Endothelial cell of umbilical vein (primary cell): ENCODE measurements around the gene AUTS2. TPM values are rescaled to one million over a fixed set of nuclear protein-coding genes. Genes with fewer than 3 reads are reported as not detected.

Experiments used
- BruUV-seq: library from RNA; stranded (reverse); fragments of 400-500 nt; replicated peaks from 2 replicates; lab custom pipeline; 2021; lab: Mats Ljungman, UMichigan
- CTCF ChIA-PET: fragments of 300-600, 350-600 bp; sonication (Branson Sonifier 250); formaldehyde crosslinking; loops from one replicate; lab custom pipeline; 2021; ENCODE audit warnings: antibody characterized with exemption, inconsistent platforms; lab: Charles Lee
- POLR2A ChIA-PET: fragments of 300-600, 350-600 bp; sonication (Branson Sonifier 250); formaldehyde crosslinking; loops from one replicate; lab custom pipeline; 2021; ENCODE audit warnings: antibody characterized with exemption, inconsistent platforms; lab: Charles Lee
- DNase-seq: peaks from one replicate; pipeline ENCODE4 v3.0.0-alpha.2; 2011; ENCODE audit warnings: low read depth, low spot score
- FAIRE-seq: peaks from 2 replicates; lab custom pipeline; 2011; peaks lifted over from hg19 to GRCh38; lab: Jason Lieb, UNC
- H2AFZ ChIP-seq: 2 replicates; pipeline ENCODE4 v1.6.0; 2012; ENCODE audit warnings: low read depth, low read length, control low read depth, inconsistent platforms
- H3K27ac ChIP-seq: 2 replicates; pipeline ENCODE4 v1.5.1; 2011; ENCODE audit warnings: low read depth, mild to moderate bottlenecking, control low read depth, low read length, moderate library complexity; ENCODE audit not compliant: insufficient read depth
- H3K27me3 ChIP-seq, 2 experiments: 2 replicates each; pipeline versions ENCODE4 v1.6.0 to v1.6.1; 2011; ENCODE audit warnings: low read length in 2 of 2, mixed read lengths in 1 of 2; ENCODE audit not compliant: control insufficient read depth in 2 of 2, insufficient read depth in 2 of 2
- H3K36me3 ChIP-seq, 2 experiments: 2 replicates in 1 of 2; 3 replicates in 1 of 2; pipeline ENCODE4 v1.5.1; 2011; ENCODE audit warnings: low read length in 2 of 2, mild to moderate bottlenecking in 1 of 2, moderate library complexity in 1 of 2; ENCODE audit not compliant: control insufficient read depth in 2 of 2, insufficient read depth in 2 of 2; ENCODE audit errors: extremely low read depth in 1 of 2
- H3K4me1 ChIP-seq: 3 replicates; pipeline ENCODE4 v1.5.1; 2011; ENCODE audit warnings: mild to moderate bottlenecking, low read length; ENCODE audit not compliant: control insufficient read depth, insufficient read depth; ENCODE audit errors: extremely low read depth
- H3K4me2 ChIP-seq: 2 replicates; pipeline ENCODE4 v1.6.1; 2011; ENCODE audit warnings: low read length, control low read depth, mixed read lengths; ENCODE audit not compliant: insufficient read depth
- H3K4me3 ChIP-seq, 3 experiments: fragments of 200-600 bp in 1 of 3; sonication (generic), shearing (Covaris generic) in 1 of 3; replicated peaks in 1 of 3; 2 replicates each; pipeline ENCODE4 v1.5.1; 2011 to 2016; ENCODE audit warnings: control low read depth in 3 of 3, low read length in 3 of 3, mild to moderate bottlenecking in 2 of 3, inconsistent platforms in 1 of 3, low read depth in 1 of 3, moderate library complexity in 1 of 3; ENCODE audit not compliant: insufficient read depth in 1 of 3
- H3K79me2 ChIP-seq: 2 replicates; pipeline ENCODE4 v1.6.0; 2012; ENCODE audit warnings: low read length, inconsistent platforms; ENCODE audit not compliant: control insufficient read depth, insufficient read depth
- H3K9ac ChIP-seq: replicated peaks from 2 replicates; pipeline ENCODE3; 2011; ENCODE audit warnings: low read length, control low read depth; ENCODE audit not compliant: insufficient read depth; ENCODE audit errors: extremely low read depth
- H3K9me1 ChIP-seq: replicated peaks from 3 replicates; pipeline ENCODE4 v1.6.0; 2011; ENCODE audit warnings: mild to moderate bottlenecking, low read length; ENCODE audit not compliant: control insufficient read depth, insufficient read depth; ENCODE audit errors: extremely low read depth
- H3K9me3 ChIP-seq: replicated peaks from 2 replicates; pipeline ENCODE4 v1.5.1; 2012; ENCODE audit warnings: low read length, inconsistent platforms; ENCODE audit not compliant: control insufficient read depth, insufficient read depth
- H4K20me1 ChIP-seq: replicated peaks from 2 replicates; pipeline ENCODE3; 2011; ENCODE audit warnings: mild to moderate bottlenecking, low read length; ENCODE audit not compliant: control insufficient read depth, insufficient read depth; ENCODE audit errors: extremely low read depth
- EZH2 ChIP-seq: IDR thresholded peaks from 2 replicates; pipeline ENCODE4 v1.6.1; 2012; ENCODE audit warnings: borderline replicate concordance, low read depth, mild to moderate bottlenecking, moderate library complexity, low read length, inconsistent platforms; ENCODE audit not compliant: severe bottlenecking
- GATA2 ChIP-seq: IDR thresholded peaks from 2 replicates; pipeline ENCODE4 v1.7.0; 2011; ENCODE audit warnings: low read depth, mild to moderate bottlenecking, moderate library complexity, mixed read lengths, low read length; ENCODE audit not compliant: insufficient read length, insufficient read depth
- JUN ChIP-seq: IDR thresholded peaks from 2 replicates; pipeline ENCODE4 v1.6.1; 2011; ENCODE audit warnings: borderline replicate concordance, low read depth; ENCODE audit not compliant: insufficient read length, insufficient read depth
- MYC ChIP-seq: IDR thresholded peaks from one replicate; pipeline ENCODE4 v1.6.1; 2011; ENCODE audit warnings: mild to moderate bottlenecking, low read depth, low read length
- POLR2A ChIP-seq: IDR thresholded peaks from 2 replicates; pipeline ENCODE4 v1.6.1; 2012; ENCODE audit warnings: low read depth, mild to moderate bottlenecking, control low read depth, low read length
- POLR2AphosphoS5 ChIP-seq: IDR thresholded peaks from 2 replicates; pipeline ENCODE4 v1.6.1; 2012; ENCODE audit warnings: low read depth, mild to moderate bottlenecking, control low read depth, low read length, moderate library complexity; ENCODE audit not compliant: insufficient read depth
- dilution Hi-C: fragments of 300-500 bp; cut with MboI; formaldehyde crosslinking; loops from one replicate; pipeline ENCODE4 v1.15.0; 2019; ENCODE audit warnings: low sequenced_read_pairs; ENCODE audit not compliant: extremely low pct_ligation_motif_present
- intact Hi-C: fragments of 100-400 bp; cut with micrococcal nuclease; formaldehyde crosslinking; loops from one replicate; pipeline ENCODE4 v1.10.0; 2022
- polyA plus RNA-seq, 4 experiments: library from polyadenylated mRNA; depleted of rRNA in 3 of 4; stranded (reverse) in 3 of 4; unstranded in 1 of 4; fragments of >200 nt; gene quantifications; 2 replicates each; pipeline versions ENCODE4 v1.2.1 to v1.2.3, GENCODE V29; 2011 to 2012; ENCODE audit warnings: missing spikeins in 1 of 4
- total RNA-seq: library from RNA; stranded (reverse); gene quantifications from 2 replicates; pipeline ENCODE4 v1.2.3, GENCODE V29; 2021
- TF ChIP-seq, protein P1 (sequence below): IDR thresholded peaks from 2 replicates; pipeline ENCODE4 v1.6.1; 2011; ENCODE audit not compliant: insufficient read depth, insufficient read length
- TF ChIP-seq, protein P2 (sequence below), 2 donors: IDR thresholded peaks; 1 replicate in 1 of 2; 2 replicates in 1 of 2; pipeline ENCODE4 v1.5.1; 2011; ENCODE audit warnings: low read length in 2 of 2, mild to moderate bottlenecking in 2 of 2, moderate library complexity in 2 of 2, control low read depth in 1 of 2, inconsistent platforms in 1 of 2, low read depth in 1 of 2; ENCODE audit not compliant: insufficient read depth in 1 of 2; ENCODE audit errors: extremely low read depth in 1 of 2

Gene AUTS2
- total and polyA plus RNA-seq, 2 donors (not counting 3 experiments of a cell fraction or from before 2014, with no cell fraction given): 0.59 to 8.0 TPM

DNA sequence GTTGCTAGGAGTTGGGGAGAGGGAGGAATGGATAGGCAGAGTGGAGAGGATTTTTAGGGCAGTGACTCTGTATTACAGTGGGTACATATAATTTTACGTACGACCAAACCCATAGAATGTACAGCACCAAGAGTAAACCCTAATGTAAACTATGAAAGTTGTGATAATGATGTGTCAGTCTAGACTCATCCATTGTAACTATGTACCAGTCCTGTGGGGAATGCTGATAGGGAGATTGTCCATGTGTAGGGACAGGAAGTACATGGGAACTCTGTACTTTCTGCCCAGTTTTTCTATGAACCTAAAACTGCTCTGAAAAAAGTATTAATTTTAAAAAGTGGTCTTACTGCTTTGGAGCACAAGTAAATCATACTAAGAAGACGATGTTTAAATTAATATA, 441.8 kb downstream of the AUTS2 start:
- H3K9ac ChIP-seq: no peak overlapping the region
- H3K4me2 ChIP-seq: no peak overlapping the region
- no peaks in the 10 kb centered on the region for H4K20me1 ChIP-seq
- H3K27me3 ChIP-seq: no peaks in the 10 kb centered on the region
- no peaks in the 10 kb centered on the region for H3K4me1 ChIP-seq
- intact Hi-C loops (no loop called here), dilution Hi-C loops (no loop called here)
- no peaks in the 10 kb centered on the region for H3K9me3 ChIP-seq
- DNase-seq (no peak), FAIRE-seq (no peak)
- no peaks in the 10 kb centered on the region for H3K79me2 ChIP-seq
- no peak for TF ChIP-seq EZH2
- no peak for TF ChIP-seq POLR2A
- TF ChIP-seq JUN: no peak
- H2AFZ ChIP-seq: no peak overlapping the region
- no peak overlapping the region for H3K4me3 ChIP-seq
- no peaks in the 10 kb centered on the region for H3K9me1 ChIP-seq
- H3K27ac ChIP-seq: no peak overlapping the region
- CTCF ChIA-PET: no interaction called here
- no TSS peak for BruUV-seq
- no peaks in the 10 kb centered on the region for H3K36me3 ChIP-seq
- POLR2A ChIA-PET: no interaction called here

DNA sequence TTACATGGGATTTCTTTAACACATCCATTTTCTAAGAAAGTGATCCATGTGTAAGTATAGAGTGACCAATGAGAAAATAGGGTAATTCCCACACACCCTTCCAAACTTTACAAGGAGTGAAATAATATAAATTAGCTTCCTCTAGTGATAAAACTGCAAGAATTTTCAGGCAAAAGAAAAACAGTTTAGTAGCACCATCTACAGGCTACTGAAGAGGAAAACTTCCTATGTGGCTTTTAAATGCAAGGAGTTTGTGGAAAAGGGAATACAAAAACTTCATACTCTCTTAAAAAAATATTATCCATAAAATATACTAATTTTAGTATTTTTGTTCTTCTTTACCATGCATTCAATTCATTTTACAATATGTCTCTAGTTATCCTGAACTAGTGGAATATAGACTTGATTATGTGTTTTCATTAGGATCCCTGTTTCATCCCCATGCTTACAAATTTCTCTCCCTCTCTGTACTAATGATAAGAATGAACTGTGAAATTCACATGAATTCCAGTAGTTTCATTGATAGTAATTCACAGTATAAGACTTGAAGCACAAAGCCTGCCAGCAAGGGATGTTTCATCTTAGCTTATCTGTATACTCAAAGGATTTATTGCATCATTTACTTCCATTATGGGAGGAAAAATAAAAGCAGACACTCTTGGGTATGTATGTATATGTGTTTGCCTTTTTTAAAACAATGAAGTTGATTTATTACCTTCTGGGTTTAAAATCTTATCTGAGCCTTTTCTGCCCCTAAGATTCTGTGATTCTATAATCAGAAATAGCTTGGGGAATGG, 442.9 kb downstream of the AUTS2 start:
- Histone ChIP-seq H3K27ac (no peak overlapping the region), H3K9me3 (no peaks in the 10 kb centered on the region), H3K27me3 (no peaks in the 10 kb centered on the region), H3K9me1 (no peaks in the 10 kb centered on the region), H2AFZ (no peak overlapping the region), H3K36me3 (no peaks in the 10 kb centered on the region), H3K4me2 (no peak overlapping the region), H4K20me1 (no peaks in the 10 kb centered on the region), H3K4me1 (no peaks in the 10 kb centered on the region), H3K79me2 (no peaks in the 10 kb centered on the region), H3K4me3 (no peak overlapping the region), H3K9ac (no peak overlapping the region)
- BruUV-seq: no TSS peak
- FAIRE-seq (no peak), DNase-seq (no peak)
- intact Hi-C loops: no loop called here
- dilution Hi-C loops: no loop called here
- ChIA-PET CTCF (no interaction called here), POLR2A (no interaction called here)
- TF ChIP-seq POLR2AphosphoS5 (no peak), GATA2 (no peak), POLR2A (no peak), MYC (no peak), EZH2 (no peak)
- TF ChIP-seq, protein P1, sequence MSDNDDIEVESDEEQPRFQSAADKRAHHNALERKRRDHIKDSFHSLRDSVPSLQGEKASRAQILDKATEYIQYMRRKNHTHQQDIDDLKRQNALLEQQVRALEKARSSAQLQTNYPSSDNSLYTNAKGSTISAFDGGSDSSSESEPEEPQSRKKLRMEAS: no peak
- TF ChIP-seq, protein P2, sequence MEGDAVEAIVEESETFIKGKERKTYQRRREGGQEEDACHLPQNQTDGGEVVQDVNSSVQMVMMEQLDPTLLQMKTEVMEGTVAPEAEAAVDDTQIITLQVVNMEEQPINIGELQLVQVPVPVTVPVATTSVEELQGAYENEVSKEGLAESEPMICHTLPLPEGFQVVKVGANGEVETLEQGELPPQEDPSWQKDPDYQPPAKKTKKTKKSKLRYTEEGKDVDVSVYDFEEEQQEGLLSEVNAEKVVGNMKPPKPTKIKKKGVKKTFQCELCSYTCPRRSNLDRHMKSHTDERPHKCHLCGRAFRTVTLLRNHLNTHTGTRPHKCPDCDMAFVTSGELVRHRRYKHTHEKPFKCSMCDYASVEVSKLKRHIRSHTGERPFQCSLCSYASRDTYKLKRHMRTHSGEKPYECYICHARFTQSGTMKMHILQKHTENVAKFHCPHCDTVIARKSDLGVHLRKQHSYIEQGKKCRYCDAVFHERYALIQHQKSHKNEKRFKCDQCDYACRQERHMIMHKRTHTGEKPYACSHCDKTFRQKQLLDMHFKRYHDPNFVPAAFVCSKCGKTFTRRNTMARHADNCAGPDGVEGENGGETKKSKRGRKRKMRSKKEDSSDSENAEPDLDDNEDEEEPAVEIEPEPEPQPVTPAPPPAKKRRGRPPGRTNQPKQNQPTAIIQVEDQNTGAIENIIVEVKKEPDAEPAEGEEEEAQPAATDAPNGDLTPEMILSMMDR (IDR thresholded peaks at IDR 0.05; ENCODE audit: extremely low read depth in 1 of 2, insufficient read depth in 1 of 2, low read depth in 1 of 2, low read length in 2 of 2): no peak
